CD4-positive, alpha-beta memory T cell (primary cell): ENCODE measurements around the gene AHI1. TPM values are rescaled to one million over a fixed set of nuclear protein-coding genes. Genes with fewer than 3 reads are reported as not detected.

ENCODE experiments used
- CTCF ChIA-PET: fragments of 350-600 bp; sonication (Branson Sonifier 250); formaldehyde crosslinking; loops from one replicate; lab custom pipeline; 2021; ENCODE audit warnings: inconsistent platforms; ENCODE audit not compliant: partially characterized antibody; lab: Charles Lee
- POLR2A ChIA-PET: fragments of 350-600 bp; sonication (Branson Sonifier 250); formaldehyde crosslinking; loops from one replicate; lab custom pipeline; 2021; ENCODE audit not compliant: partially characterized antibody; lab: Charles Lee
- DNase-seq, 5 donors: peaks; one replicate each; pipeline versions ENCODE4 v3.0.0 to v3.0.0-alpha.2; 2020 to 2022; ENCODE audit warnings: mixed read lengths in 1 of 5
- H3K27ac ChIP-seq: one replicate; pipeline ENCODE4 v1.7.0; 2013; ENCODE audit warnings: low read depth, low read length
- H3K27me3 ChIP-seq: 2 replicates; pipeline ENCODE4 v1.7.0; 2013; ENCODE audit warnings: mild to moderate bottlenecking, low read length, moderate library complexity; ENCODE audit not compliant: insufficient read depth
- H3K36me3 ChIP-seq: 2 replicates; pipeline ENCODE4 v1.7.0; 2013; ENCODE audit warnings: mild to moderate bottlenecking, low read length, moderate library complexity; ENCODE audit not compliant: insufficient read depth
- H3K4me1 ChIP-seq: 2 replicates; pipeline ENCODE4 v1.7.0; 2013; ENCODE audit warnings: mild to moderate bottlenecking, low read length, moderate library complexity; ENCODE audit not compliant: insufficient read depth
- H3K4me3 ChIP-seq, 2 donors: one replicate each; pipeline ENCODE4 v1.7.0; 2013; ENCODE audit warnings: low read length in 2 of 2, mild to moderate bottlenecking in 1 of 2
- H3K9me3 ChIP-seq, 2 donors: one replicate each; pipeline ENCODE4 v1.7.0; 2013; ENCODE audit warnings: low read length in 2 of 2, control low read depth in 1 of 2; ENCODE audit not compliant: control insufficient read depth in 1 of 2
- H3K27ac Mint-ChIP-seq, 7 donors: one replicate each; pipeline ENCODE4 v1.8.0; 2020 to 2021; ENCODE audit warnings: mixed read lengths in 7 of 7, mild to moderate bottlenecking in 6 of 7, inconsistent platforms in 3 of 7, moderate library complexity in 3 of 7
- H3K27me3 Mint-ChIP-seq, 2 donors: one replicate each; pipeline ENCODE4 v1.8.0; 2020 to 2021; ENCODE audit warnings: mixed read lengths in 2 of 2
- H3K36me3 Mint-ChIP-seq, 2 donors: one replicate each; pipeline ENCODE4 v1.8.0; 2020 to 2021; ENCODE audit warnings: mixed read lengths in 2 of 2, inconsistent platforms in 1 of 2, mild to moderate bottlenecking in 1 of 2
- H3K4me1 Mint-ChIP-seq, 4 donors: one replicate each; pipeline ENCODE4 v1.8.0; 2020 to 2021; ENCODE audit warnings: mixed read lengths in 4 of 4, mild to moderate bottlenecking in 1 of 4
- H3K4me3 Mint-ChIP-seq, 8 donors: one replicate each; pipeline ENCODE4 v1.8.0; 2020 to 2021; ENCODE audit warnings: mixed read lengths in 8 of 8, mild to moderate bottlenecking in 7 of 8, moderate library complexity in 6 of 8, inconsistent platforms in 3 of 8
- H3K9me3 Mint-ChIP-seq, 8 donors: one replicate each; pipeline ENCODE4 v1.8.0; 2020 to 2021; ENCODE audit warnings: mixed read lengths in 8 of 8, mild to moderate bottlenecking in 5 of 8, inconsistent platforms in 3 of 8, moderate library complexity in 1 of 8
- intact Hi-C: fragments of 100-400 bp; cut with micrococcal nuclease; formaldehyde crosslinking; loops from one replicate; pipeline ENCODE4 v1.15.1; 2023
- polyA plus RNA-seq, 2 donors: library from polyadenylated mRNA; unstranded; fragments of 300-500 nt; fragmentation: Illumina TruSeq; gene quantifications; one replicate each; pipeline ENCODE4 v1.2.3, GENCODE V29; 2021
- total RNA-seq, 2 experiments: library from RNA; stranded (reverse); gene quantifications; one replicate each; pipeline ENCODE4 v1.2.3, GENCODE V29; 2021

Gene AHI1
- 10 to 100 TPM; 12.2 to 12.8 TPM for total RNA-seq
- 1 to 10 TPM in 1 of 2 donors, under 1 TPM in 1; 0.59 to 6.1 TPM for polyA plus RNA-seq

GRCh38 chr6:135497412-135498184 is at the start of gene AHI1:
Gene AHI1 (minus strand): TSS chr6:135497740. CDS start chr6:135492237, 5,503 bp downstream.
- POLR2A ChIA-PET = interaction anchor here (1.1 to 2.5 kb wide), 9 partner anchors 9 to 1295 kb away, joined by 3 to 87 read pairs (median 5); partner anchors contain the start of genes BCLAF1, MAP3K5 and MTFR2

GRCh38 chr6:135546680-135547418 is 49.3 kb upstream of the AHI1 start:
- Histone ChIP-seq H3K36me3 (no peaks in the 10 kb centered on the region), H3K9me3 (no peaks in the 10 kb centered on the region), H3K4me1 (no peaks in the 10 kb centered on the region), H3K27me3 (no peaks in the 10 kb centered on the region), H3K27ac (no peak overlapping the region), H3K4me3 (no peak overlapping the region)
- Mint-ChIP-seq H3K4me1 (no peaks in the 10 kb centered on the region), H3K4me3 (no peak overlapping the region), H3K9me3 (peaks cover 0 to 4% (median 0%) of the 10 kb centered on the region in 8 donors), H3K27me3 (peaks cover 4 to 7% of the 10 kb centered on the region in 2 donors), H3K36me3 (no peaks in the 10 kb centered on the region), H3K27ac (no peak overlapping the region)
- DNase-seq = no peak
- intact Hi-C loops = no loop called here
- POLR2A ChIA-PET = no interaction called here
- CTCF ChIA-PET = no interaction called here

More at GRCh38 chr6:135497412-135498184, at the start of gene AHI1:
- Histone ChIP-seq H3K36me3 (no peaks in the 10 kb centered on the region), H3K9me3 (no peaks in the 10 kb centered on the region), H3K4me1 (peaks cover 15% of the 10 kb centered on the region), H3K4me3 (peak within 1 kb of the TSS; percentile 32 to 97), H3K27ac (peak within 1 kb of the TSS; percentile 87), H3K27me3 (no peaks in the 10 kb centered on the region)
- H3K27ac Mint-ChIP-seq = peak within 1 kb of the TSS in 3 of 7 donors; percentile 21 to 69 (median 28)
- no peaks in the 10 kb centered on the region for H3K27me3 Mint-ChIP-seq
- intact Hi-C loops = loop anchor here (1.0 to 10.0 kb wide), 6 partner anchors 383 to 1543 kb away; partner anchors contain the start of genes BCLAF1, MAP7, MTFR2 and TBPL1
- H3K4me3 Mint-ChIP-seq = peak within 1 kb of the TSS in 3 of 8 donors; percentile 29 to 95 (median 59)
- CTCF ChIA-PET = interaction anchor here (0.6 to 3.6 kb wide), 8 partner anchors 10 to 792 kb away, joined by 3 to 24 read pairs (median 4); partner anchors contain the start of gene BCLAF1
- peaks cover 4 to 5% of the 10 kb centered on the region in 2 donors for H3K36me3 Mint-ChIP-seq
- peak; percentile 86 to 92 (median 89) for DNase-seq
- H3K4me1 Mint-ChIP-seq = peaks cover 5 to 9% (median 6%) of the 10 kb centered on the region in 4 donors
- no peaks in the 10 kb centered on the region for H3K9me3 Mint-ChIP-seq

- DNase-seq = no peak
- ChIA-PET CTCF (no interaction called here), POLR2A (no interaction called here)
- no peak overlapping the region for H3K4me3 ChIP-seq
- Mint-ChIP-seq H3K27me3 (peaks cover 9 to 10% of the 10 kb centered on the region in 2 donors), H3K4me3 (no peak overlapping the region), H3K36me3 (no peaks in the 10 kb centered on the region), H3K27ac (no peak overlapping the region), H3K9me3 (peaks cover 0 to 4% (median 0%) of the 10 kb centered on the region in 8 donors), H3K4me1 (no peaks in the 10 kb centered on the region)
- no peaks in the 10 kb centered on the region for H3K27me3 ChIP-seq
- H3K27ac ChIP-seq = no peak overlapping the region
- intact Hi-C loops = no loop called here
- no peaks in the 10 kb centered on the region for H3K9me3 ChIP-seq
- no peaks in the 10 kb centered on the region for H3K36me3 ChIP-seq
- no peaks in the 10 kb centered on the region for H3K4me1 ChIP-seq
These were observed 48.7 kb upstream of the AHI1 start for GRCh38 chr6:135546206-135546605.

- no peak overlapping the region for H3K27ac ChIP-seq
- no peaks in the 10 kb centered on the region for H3K36me3 ChIP-seq
- CTCF ChIA-PET = interaction anchor here (1.0 to 1.6 kb wide), 2 partner anchors 370 to 690 kb away, joined by 3 to 9 read pairs; no protein-coding TSS in a partner anchor
- H3K9me3 ChIP-seq = no peaks in the 10 kb centered on the region
- POLR2A ChIA-PET = interaction anchor here (1.0 kb wide), 1 partner anchor 768 kb away, joined by 3 read pairs; no protein-coding TSS in a partner anchor
- no peak for DNase-seq
- Mint-ChIP-seq H3K9me3 (peaks cover 0 to 4% (median 0%) of the 10 kb centered on the region in 8 donors), H3K4me1 (peaks cover 2 to 6% (median 4%) of the 10 kb centered on the region in 4 donors), H3K36me3 (no peaks in the 10 kb centered on the region), H3K27ac (no peak overlapping the region), H3K27me3 (peaks cover 10 to 14% of the 10 kb centered on the region in 2 donors), H3K4me3 (no peak overlapping the region)
- no peaks in the 10 kb centered on the region for H3K4me1 ChIP-seq
- no peaks in the 10 kb centered on the region for H3K27me3 ChIP-seq
- no peak overlapping the region for H3K4me3 ChIP-seq
- intact Hi-C loops = no loop called here
These were observed 42.8 kb upstream of the AHI1 start for GRCh38 chr6:135540207-135540840.

- H3K4me1 Mint-ChIP-seq = peaks cover 2 to 6% (median 4%) of the 10 kb centered on the region in 4 donors
- H3K36me3 Mint-ChIP-seq = no peaks in the 10 kb centered on the region
- POLR2A ChIA-PET = no interaction called here
These were observed 40.3 kb upstream of the AHI1 start for GRCh38 chr6:135537741-135538301.

GRCh38 chr6:135535989-135536414 is 38.5 kb upstream of the AHI1 start:
- no peaks in the 10 kb centered on the region for H3K36me3 ChIP-seq
- intact Hi-C loops = loop anchor here (1.0 to 5.0 kb wide), 4 partner anchors 84 to 781 kb away; no protein-coding TSS in a partner anchor
- H3K27ac ChIP-seq = no peak overlapping the region
- no peaks in the 10 kb centered on the region for H3K36me3 Mint-ChIP-seq
- peaks cover 2 to 6% (median 4%) of the 10 kb centered on the region in 4 donors for H3K4me1 Mint-ChIP-seq
- ChIA-PET CTCF (interaction anchor here (0.6 to 4.3 kb wide), 29 partner anchors 9 to 782 kb away, joined by 3 to 58 read pairs (median 4); no protein-coding TSS in a partner anchor), POLR2A (interaction anchor here (1.0 to 1.3 kb wide), 3 partner anchors 38 to 690 kb away, joined by 3 to 5 read pairs (median 3); no protein-coding TSS in a partner anchor)
- no peaks in the 10 kb centered on the region for H3K27me3 ChIP-seq
- H3K4me3 Mint-ChIP-seq = peak overlapping the region in 5 of 8 donors; percentile 24 to 57 (median 35)
- no peaks in the 10 kb centered on the region for H3K9me3 ChIP-seq
- H3K9me3 Mint-ChIP-seq = no peaks in the 10 kb centered on the region
- no peaks in the 10 kb centered on the region for H3K4me1 ChIP-seq
- H3K4me3 ChIP-seq = no peak overlapping the region
- peaks cover 0 to 7% of the 10 kb centered on the region in 2 donors for H3K27me3 Mint-ChIP-seq
- H3K27ac Mint-ChIP-seq = peak overlapping the region in 1 of 7 donors; percentile 2
- peak in 4 of 5 donors; percentile 38 to 47 (median 40) for DNase-seq

More at GRCh38 chr6:135537741-135538301, 40.3 kb upstream of the AHI1 start:
- no peaks in the 10 kb centered on the region for H3K4me1 ChIP-seq
- H3K36me3 ChIP-seq = no peaks in the 10 kb centered on the region
- H3K9me3 Mint-ChIP-seq = no peaks in the 10 kb centered on the region
- no peak overlapping the region for H3K27ac ChIP-seq
- DNase-seq = peak in 2 of 5 donors; percentile 17 to 48
- no peaks in the 10 kb centered on the region for H3K9me3 ChIP-seq
- H3K4me3 Mint-ChIP-seq = no peak overlapping the region
- intact Hi-C loops = loop anchor here (5.0 kb wide), 1 partner anchor 86 kb away; no protein-coding TSS in a partner anchor
- H3K27ac Mint-ChIP-seq = no peak overlapping the region
- CTCF ChIA-PET = interaction anchor here (1.1 to 1.6 kb wide), 3 partner anchors 372 to 688 kb away, joined by 3 to 10 read pairs (median 4); no protein-coding TSS in a partner anchor
- no peaks in the 10 kb centered on the region for H3K27me3 ChIP-seq
- H3K4me3 ChIP-seq = no peak overlapping the region
- peaks cover 6 to 12% of the 10 kb centered on the region in 2 donors for H3K27me3 Mint-ChIP-seq
